Jurkat, Clone E6-1 (cell line): Measurements from ENCODE around the gene PIGA.

ENCODE experiments used
- DNase-seq: peaks from one replicate; pipeline ENCODE4 v3.0.0-alpha.2; 2011; ENCODE audit warnings: low read depth, low spot score
- H3K4me3 ChIP-seq: 2 replicates; pipeline ENCODE4 v1.5.1; 2011; ENCODE audit warnings: mild to moderate bottlenecking, low read length, control low read depth, moderate library complexity

Gene PIGA

GRCh38 chrX:15269618-15270521 lies 65.5 kb downstream of the PIGA start, which contains the start of gene ASB9:
Gene ASB9 (minus strand): TSS chrX:15270083. CDS start chrX:15269874, 209 bp downstream.
- DNase-seq = peak; percentile 11
- H3K4me3 ChIP-seq = no peak within 1 kb of the TSS
